Amniotic stem cell (primary cell): ENCODE measurements around the gene REC8.
"Not testable (repeated sequence)": the region's sequence is repeated elsewhere in the genome, so short reads cannot be mapped to it uniquely, and the experiment has no call there.

Experiments
- DNase-seq: peaks from one replicate; lab custom pipeline; 2025; lab: John Stamatoyannopoulos, UW

REC8 gene

GRCh38 chr14:24203249-24203886 is 31.5 kb downstream of the REC8 start:
- not testable (repeated sequence) for DNase-seq

GRCh38 chr14:24204163-24205146 is 32.6 kb downstream of the REC8 start:
- DNase-seq, result no peak

- no peak for DNase-seq
Observed at GRCh38 chr14:24206260-24207103, 34.6 kb downstream of the REC8 start.

- no peak for DNase-seq
Observed at GRCh38 chr14:24207104-24207551, 35.2 kb downstream of the REC8 start.

- no peak for DNase-seq
Observed at GRCh38 chr14:24207625-24208024, 35.7 kb downstream of the REC8 start.

- no peak for DNase-seq
Observed at GRCh38 chr14:24211311-24211710, 39.4 kb downstream of the REC8 start.

- DNase-seq, result peak; percentile 99
Observed at GRCh38 chr14:24212924-24213865, 41.3 kb downstream of the REC8 start, which contains the start of gene CHMP4A. Gene CHMP4A (minus strand): TSS chr14:24213488. CDS start chr14:24213439, 49 bp downstream.

- DNase-seq, result no peak
Observed at GRCh38 chr14:24213866-24214662, 42.2 kb downstream of the REC8 start.

- DNase-seq, result peak; percentile 66
Observed at GRCh38 chr14:24215495-24216344, 43.8 kb downstream of the REC8 start, which contains the start of gene MDP1. Gene MDP1 (minus strand): TSS chr14:24216066. CDS start chr14:24215955, 111 bp downstream.

GRCh38 chr14:24216345-24216699 is 44.4 kb downstream of the REC8 start:
- no peak for DNase-seq

GRCh38 chr14:24216876-24217275 is 45.0 kb downstream of the REC8 start:
- not testable (repeated sequence) for DNase-seq

- no peak for DNase-seq
Observed at GRCh38 chr14:24219080-24219479, 47.2 kb downstream of the REC8 start.

- no peak for DNase-seq
Observed at GRCh38 chr14:24219521-24219920, 47.6 kb downstream of the REC8 start.

GRCh38 chr14:24222987-24223386 is 51.1 kb downstream of the REC8 start:
- DNase-seq, result not testable (repeated sequence)

- no peak for DNase-seq
Observed at GRCh38 chr14:24224618-24225071, 52.8 kb downstream of the REC8 start.

- DNase-seq, result no peak
Observed at GRCh38 chr14:24226473-24226872, 54.6 kb downstream of the REC8 start.

- no peak for DNase-seq
Observed at GRCh38 chr14:24228902-24229301, 57.0 kb downstream of the REC8 start.
